Testis (tissue), 2 donors: ENCODE results near the gene ZNF205.

Source experiments
- CTCF ChIP-seq, 3 experiments: fragments of 450-650 bp in 2 of 3; fragments of 200-600 bp in 1 of 3; sonication (generic) in 1 of 3; IDR thresholded peaks; one replicate each; pipeline ENCODE4 v1.5.1; 2016 to 2019; ENCODE audit warnings: antibody characterized with exemption in 3 of 3, mild to moderate bottlenecking in 2 of 3, moderate library complexity in 1 of 3
- POLR2A ChIP-seq: fragments of 450-650 bp; IDR thresholded peaks from one replicate; pipeline ENCODE4 v1.6.1; 2017; ENCODE audit warnings: antibody characterized with exemption, mild to moderate bottlenecking, moderate library complexity

GRCh38 chr16:3121851-3122467, 9.6 kb downstream of the ZNF205 start:
- TF ChIP-seq CTCF (IDR thresholded peaks at IDR 0.05) (no peak), POLR2A (no peak)
